ENCODE data around the gene MYL3. TPM values are rescaled to one million over a fixed set of nuclear protein-coding genes. Genes with fewer than 3 reads are reported as not detected.
A peak's percentile ranks its signal among the peaks of the same experiment; 100 is the strongest.

Gene MYL3
- total RNA-seq, 6 donors from 2014 or later, result 1.2 to 6.3 (median 2.6) TPM

DNA sequence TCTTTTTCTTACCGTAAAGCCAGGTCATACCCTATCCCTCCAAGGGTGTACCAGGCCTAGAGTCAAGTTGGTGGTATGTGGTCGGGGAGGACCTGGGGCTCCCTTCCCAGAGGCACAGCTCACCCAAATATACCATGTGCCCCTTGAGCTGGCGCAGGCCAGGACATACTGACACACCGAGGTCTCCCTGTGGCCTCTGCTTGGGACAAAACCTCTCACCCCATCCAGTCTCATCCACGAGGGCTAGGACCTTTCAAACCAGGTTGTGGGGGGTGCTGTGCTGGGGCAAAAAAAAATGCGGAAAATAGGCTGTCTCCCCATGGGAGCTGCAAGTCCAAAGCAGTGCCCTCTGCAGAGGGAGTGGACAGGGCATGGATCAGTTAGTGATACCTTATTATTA is 37.1 kb upstream of the MYL3 start:
- Histone ChIP-seq H3K4me3 (no peak overlapping the region), H3K36me3 (no peaks in the 10 kb centered on the region), H3K9me3 (no peaks in the 10 kb centered on the region), H3K27ac (no peak overlapping the region), H3K27me3 (peaks cover 0 to 11% (median 4%) of the 10 kb centered on the region in 4 donors), H3K4me1 (peaks cover 18 to 23% (median 19%) of the 10 kb centered on the region in 4 donors)
- no peak for ATAC-seq (ENCODE audit: low FRiP score in 2 of 2)
- no peak for DNase-seq
- no peak for TF ChIP-seq POLR2A (IDR thresholded peaks at IDR 0.05)
- TF ChIP-seq, protein P1, sequence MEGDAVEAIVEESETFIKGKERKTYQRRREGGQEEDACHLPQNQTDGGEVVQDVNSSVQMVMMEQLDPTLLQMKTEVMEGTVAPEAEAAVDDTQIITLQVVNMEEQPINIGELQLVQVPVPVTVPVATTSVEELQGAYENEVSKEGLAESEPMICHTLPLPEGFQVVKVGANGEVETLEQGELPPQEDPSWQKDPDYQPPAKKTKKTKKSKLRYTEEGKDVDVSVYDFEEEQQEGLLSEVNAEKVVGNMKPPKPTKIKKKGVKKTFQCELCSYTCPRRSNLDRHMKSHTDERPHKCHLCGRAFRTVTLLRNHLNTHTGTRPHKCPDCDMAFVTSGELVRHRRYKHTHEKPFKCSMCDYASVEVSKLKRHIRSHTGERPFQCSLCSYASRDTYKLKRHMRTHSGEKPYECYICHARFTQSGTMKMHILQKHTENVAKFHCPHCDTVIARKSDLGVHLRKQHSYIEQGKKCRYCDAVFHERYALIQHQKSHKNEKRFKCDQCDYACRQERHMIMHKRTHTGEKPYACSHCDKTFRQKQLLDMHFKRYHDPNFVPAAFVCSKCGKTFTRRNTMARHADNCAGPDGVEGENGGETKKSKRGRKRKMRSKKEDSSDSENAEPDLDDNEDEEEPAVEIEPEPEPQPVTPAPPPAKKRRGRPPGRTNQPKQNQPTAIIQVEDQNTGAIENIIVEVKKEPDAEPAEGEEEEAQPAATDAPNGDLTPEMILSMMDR (IDR thresholded peaks at IDR 0.05), result no peak
- 93 to 94% methylated on average over 6 of the region's 6 CpGs for WGBS, 2 donors

DNA sequence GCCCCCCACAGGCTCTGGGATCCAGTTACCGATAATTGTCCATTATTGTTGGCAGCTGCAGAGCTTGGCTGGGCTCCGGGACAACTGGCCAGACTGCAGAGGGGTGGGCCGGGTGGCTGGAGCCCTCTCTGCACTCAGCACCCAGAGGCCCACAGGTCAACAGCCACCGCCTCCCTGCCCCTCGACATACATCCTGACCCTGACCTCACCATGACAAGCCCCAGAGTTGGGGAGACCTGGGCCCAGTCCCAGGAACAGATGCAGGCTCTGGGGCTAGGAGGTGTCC is 36.7 kb upstream of the MYL3 start:
- ATAC-seq (ENCODE audit: low FRiP score in 2 of 2) (no peak), DNase-seq (peak in 1 of 2 donors; percentile 57)
- H3K4me1 ChIP-seq, result peaks cover 18 to 25% (median 19%) of the 10 kb centered on the region in 4 donors
- H3K27me3 ChIP-seq, result peaks cover 0 to 11% (median 4%) of the 10 kb centered on the region in 4 donors
- WGBS, 2 donors, result 89 to 90% methylated on average over 3 to 5 of the region's 5 CpGs
- TF ChIP-seq, protein P1 (IDR thresholded peaks at IDR 0.05), result no peak
- TF ChIP-seq POLR2AphosphoS5 (IDR thresholded peaks at IDR 0.05), result no peak
- no peak for TF ChIP-seq POLR2A (IDR thresholded peaks at IDR 0.05)
- no peak for TF ChIP-seq EP300 (IDR thresholded peaks at IDR 0.05)
- no peaks in the 10 kb centered on the region for H3K36me3 ChIP-seq
- H3K9me3 ChIP-seq, result no peaks in the 10 kb centered on the region
- H3K4me3 ChIP-seq, result no peak overlapping the region
- H3K27ac ChIP-seq, result no peak overlapping the region

DNA sequence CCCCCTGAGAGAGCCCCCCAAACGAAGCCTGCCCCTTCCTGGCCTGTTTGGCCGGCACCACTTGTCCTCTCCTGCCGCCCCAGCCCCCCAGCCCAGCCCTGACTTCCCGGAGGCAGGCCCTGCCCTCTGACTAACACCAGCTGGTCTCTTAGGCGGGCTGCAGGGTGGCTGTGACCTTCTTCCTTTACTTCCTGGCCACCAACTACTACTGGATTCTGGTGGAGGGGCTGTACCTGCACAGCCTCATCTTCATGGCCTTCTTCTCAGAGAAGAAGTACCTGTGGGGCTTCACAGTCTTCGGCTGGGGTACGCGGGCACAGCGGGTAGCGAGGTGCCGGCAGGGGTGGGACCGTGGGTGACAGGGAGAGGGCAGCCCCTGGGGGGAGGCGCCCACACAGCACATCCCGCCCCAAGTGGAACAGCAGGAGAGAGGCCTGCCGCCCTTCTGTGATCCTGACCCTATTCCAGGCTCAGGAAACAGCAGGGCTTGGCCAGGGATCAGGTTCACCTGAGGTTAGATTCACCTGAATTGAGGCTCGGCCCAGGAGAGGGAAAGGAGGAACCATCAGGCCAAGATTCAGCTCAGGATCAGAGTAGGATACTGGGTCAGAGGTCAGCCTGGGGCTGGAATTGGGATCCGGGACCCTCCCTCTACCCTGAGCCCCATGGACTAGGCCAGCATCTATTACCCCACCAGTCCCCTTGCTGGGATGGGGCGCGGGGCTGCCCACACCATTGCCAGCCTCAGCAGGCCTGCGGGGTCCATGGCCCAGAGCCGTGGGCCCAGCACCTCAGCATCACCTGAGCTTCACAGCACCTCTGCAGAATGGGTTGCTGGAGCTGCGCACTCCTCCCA is 36.1 kb upstream of the MYL3 start:
- 82 to 88% methylated on average over 16 to 21 of the region's 22 CpGs for WGBS, 2 donors
- Histone ChIP-seq H3K9me3 (no peaks in the 10 kb centered on the region), H3K27me3 (peaks cover 0 to 11% (median 4%) of the 10 kb centered on the region in 4 donors), H3K36me3 (no peaks in the 10 kb centered on the region), H3K27ac (peak overlapping the region in 2 of 4 donors; percentile 9 to 18), H3K4me3 (no peak overlapping the region), H3K4me1 (peaks cover 18 to 25% (median 19%) of the 10 kb centered on the region in 4 donors)
- DNase-seq, result peak in 1 of 2 donors; percentile 62
- no peak for ATAC-seq (ENCODE audit: low FRiP score in 2 of 2)
- TF ChIP-seq EP300 (IDR thresholded peaks at IDR 0.05) (no peak), POLR2AphosphoS5 (IDR thresholded peaks at IDR 0.05) (peak; percentile 40 to 51)
- TF ChIP-seq, protein P1 (IDR thresholded peaks at IDR 0.05), result no peak

DNA sequence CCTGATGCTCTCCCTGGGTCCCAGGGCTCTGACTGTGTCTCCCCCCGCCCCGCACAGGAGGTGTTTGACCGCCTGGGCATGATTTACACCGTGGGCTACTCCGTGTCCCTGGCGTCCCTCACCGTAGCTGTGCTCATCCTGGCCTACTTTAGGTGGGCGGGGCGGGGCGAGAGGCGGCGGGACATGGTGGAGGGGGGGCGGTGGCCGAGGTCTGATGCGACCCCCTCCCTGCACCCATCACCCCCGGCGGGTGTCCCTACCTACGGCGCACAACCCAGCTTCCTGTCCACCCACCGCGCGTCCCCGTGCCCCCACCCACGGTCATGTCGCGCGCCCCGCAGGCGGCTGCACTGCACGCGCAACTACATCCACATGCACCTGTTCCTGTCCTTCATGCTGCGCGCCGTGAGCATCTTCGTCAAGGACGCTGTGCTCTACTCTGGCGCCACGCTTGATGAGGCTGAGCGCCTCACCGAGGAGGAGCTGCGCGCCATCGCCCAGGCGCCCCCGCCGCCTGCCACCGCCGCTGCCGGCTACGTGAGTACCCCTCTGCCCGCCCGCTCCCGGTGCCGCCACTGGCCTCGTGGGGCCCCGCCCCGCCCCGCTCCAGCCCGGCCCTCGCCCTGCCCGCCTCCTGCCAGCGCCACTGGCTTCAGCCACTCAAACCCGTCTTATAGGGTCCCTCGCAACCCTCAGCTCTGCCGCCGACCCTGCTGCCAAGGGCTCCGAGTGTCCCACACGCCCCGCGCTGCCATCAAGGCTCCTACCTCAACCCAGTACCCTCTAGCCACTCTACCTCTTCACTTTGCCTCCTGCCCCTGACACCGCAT is 35.3 kb upstream of the MYL3 start:
- WGBS, 2 donors, result 37 to 39% methylated on average over 23 to 34 of the region's 71 CpGs
- Histone ChIP-seq H3K36me3 (no peaks in the 10 kb centered on the region), H3K27me3 (peaks cover 0 to 11% (median 4%) of the 10 kb centered on the region in 4 donors), H3K9me3 (no peaks in the 10 kb centered on the region), H3K4me3 (peak overlapping the region in 1 of 4 donors; percentile 12), H3K27ac (no peak overlapping the region), H3K4me1 (peaks cover 16 to 22% (median 19%) of the 10 kb centered on the region in 4 donors)
- TF ChIP-seq EP300 (IDR thresholded peaks at IDR 0.05) (no peak), POLR2A (IDR thresholded peaks at IDR 0.05) (no peak), POLR2AphosphoS5 (IDR thresholded peaks at IDR 0.05) (no peak)
- TF ChIP-seq, protein P1 (IDR thresholded peaks at IDR 0.05), result no peak
- DNase-seq, result peak in 1 of 2 donors; percentile 88
- no peak for ATAC-seq (ENCODE audit: low FRiP score in 2 of 2)
